Smooth muscle cell of trachea (primary cell): ENCODE results near the gene MMP25. TPM values are rescaled to one million over a fixed set of nuclear protein-coding genes. Genes with fewer than 3 reads are reported as not detected.

Source experiments
- total RNA-seq: library from RNA; depleted of rRNA; stranded (reverse); fragments of >200 nt; gene quantifications from 2 replicates; pipeline ENCODE4 v1.2.1, GENCODE V29; 2014

MMP25 gene
- total RNA-seq: 0.15 TPM in 1 of 2 replicates, not detected in the other

GRCh38 chr16:3045758-3046640, at the start of gene MMP25:
MMP25 (plus strand) TSS chr16:3046561; CDS start chr16:3046918, 357 bp downstream.

GRCh38 chr16:3012828-3013420, 33.4 kb upstream of the MMP25 start, which contains the start of gene CLDN9:
CLDN9 (plus strand) TSS chr16:3012923; CDS start chr16:3013363, 440 bp downstream.

GRCh38 chr16:3017794-3018506, 28.4 kb upstream of the MMP25 start, which contains the start of gene CLDN6:
CLDN6 (minus strand) TSS chr16:3018183; CDS start chr16:3016021, 2,162 bp downstream.

GRCh38 chr16:3020247-3020603, 26.1 kb upstream of the MMP25 start, which contains the start of gene TNFRSF12A:
TNFRSF12A (plus strand) TSS chr16:3020368; CDS start chr16:3020398, 30 bp downstream.

GRCh38 chr16:3023669-3024478, 22.5 kb upstream of the MMP25 start, which contains the start of the genes HCFC1R1 and THOC6:
HCFC1R1 (minus strand) TSS chr16:3023942; CDS start chr16:3023941, 1 bp downstream.
THOC6 (plus strand) TSS chr16:3024035; CDS start chr16:3024327, 292 bp downstream.

GRCh38 chr16:3036726-3037315, 9.5 kb upstream of the MMP25 start, which contains the start of gene BICDL2:
BICDL2 (minus strand) TSS chr16:3036944; CDS start chr16:3035496, 1,448 bp downstream.

GRCh38 chr16:3065069-3065741, 18.8 kb downstream of the MMP25 start, which contains the start of gene IL32:
IL32 (plus strand) TSS chr16:3065640; CDS start chr16:3065812, 172 bp downstream.

GRCh38 chr16:3098459-3099394, 52.4 kb downstream of the MMP25 start, which contains the start of gene ZSCAN10:
ZSCAN10 (minus strand) TSS chr16:3099294; CDS start chr16:3092937, 6,357 bp downstream.

Other genes with a start within 250 kb of the MMP25 start
- not detected in 2 replicates for gene PRSS41, start 248.1 kb upstream of the MMP25 start, total RNA-seq
- 0.44 and 2.0 TPM in 2 replicates for gene PRSS21, start 229.3 kb upstream of the MMP25 start, total RNA-seq
- gene ZG16B, start 216.3 kb upstream of the MMP25 start, total RNA-seq: not detected in 2 replicates
- not detected in 2 replicates for gene PRSS22, start 188.4 kb upstream of the MMP25 start, total RNA-seq
- gene FLYWCH2, start 163.3 kb upstream of the MMP25 start, total RNA-seq: 73.9 and 77.1 TPM in 2 replicates
- gene FLYWCH1, start 134.6 kb upstream of the MMP25 start, total RNA-seq: 46.4 and 77.6 TPM in 2 replicates
- 0.17 TPM in 1 of 2 replicates, not detected in the other for gene KREMEN2, start 82.3 kb upstream of the MMP25 start, total RNA-seq
- 2.5 and 6.5 TPM in 2 replicates for gene PAQR4, start 77.2 kb upstream of the MMP25 start, total RNA-seq
- gene PKMYT1, start 66.1 kb upstream of the MMP25 start, total RNA-seq: 0.83 and 9.9 TPM in 2 replicates
- under 0.01 TPM in 1 of 2 replicates, not detected in the other for gene CLDN9, start 33.6 kb upstream of the MMP25 start, total RNA-seq
- 0.15 TPM in 1 of 2 replicates, not detected in the other for gene CLDN6, start 28.4 kb upstream of the MMP25 start, total RNA-seq
- 91.0 and 208 TPM in 2 replicates for gene TNFRSF12A, start 26.2 kb upstream of the MMP25 start, total RNA-seq
- gene HCFC1R1, start 22.6 kb upstream of the MMP25 start, total RNA-seq: 12.5 and 73.4 TPM in 2 replicates
- 20.0 and 26.9 TPM in 2 replicates for gene THOC6, start 22.5 kb upstream of the MMP25 start, total RNA-seq
- 0.17 TPM in 1 of 2 replicates, not detected in the other for gene BICDL2, start 9.6 kb upstream of the MMP25 start, total RNA-seq
- gene IL32, start 19.1 kb downstream of the MMP25 start, total RNA-seq: 2.6 and 14.2 TPM in 2 replicates
- gene ZSCAN10, start 52.7 kb downstream of the MMP25 start, total RNA-seq: 0.17 TPM in 1 of 2 replicates, not detected in the other
- gene ZNF205, start 66.0 kb downstream of the MMP25 start, total RNA-seq: 17.6 and 25.1 TPM in 2 replicates
- gene ZNF213, start 88.5 kb downstream of the MMP25 start, total RNA-seq: 9.0 and 11.6 TPM in 2 replicates
- not detected in 2 replicates for gene OR1F1, start 141.6 kb downstream of the MMP25 start, total RNA-seq
- gene ZNF200, start 188.6 kb downstream of the MMP25 start, total RNA-seq: 8.6 and 9.6 TPM in 2 replicates
- gene MEFV, start 210.1 kb downstream of the MMP25 start, total RNA-seq: under 0.01 and 0.15 TPM in 2 replicates
- gene ZNF263, start 236.9 kb downstream of the MMP25 start, total RNA-seq: 49.9 and 53.9 TPM in 2 replicates